Hepatic stellate cell (primary cell): Measurements from ENCODE around the gene CDK14.
"Not testable (repeated sequence)": the region's sequence is repeated elsewhere in the genome, so short reads cannot be mapped to it uniquely, and the experiment has no call there.

Experiments
- DNase-seq: peaks from one replicate; pipeline ENCODE4 v3.0.0; 2011; ENCODE audit warnings: low spot score

CDK14 gene

DNA sequence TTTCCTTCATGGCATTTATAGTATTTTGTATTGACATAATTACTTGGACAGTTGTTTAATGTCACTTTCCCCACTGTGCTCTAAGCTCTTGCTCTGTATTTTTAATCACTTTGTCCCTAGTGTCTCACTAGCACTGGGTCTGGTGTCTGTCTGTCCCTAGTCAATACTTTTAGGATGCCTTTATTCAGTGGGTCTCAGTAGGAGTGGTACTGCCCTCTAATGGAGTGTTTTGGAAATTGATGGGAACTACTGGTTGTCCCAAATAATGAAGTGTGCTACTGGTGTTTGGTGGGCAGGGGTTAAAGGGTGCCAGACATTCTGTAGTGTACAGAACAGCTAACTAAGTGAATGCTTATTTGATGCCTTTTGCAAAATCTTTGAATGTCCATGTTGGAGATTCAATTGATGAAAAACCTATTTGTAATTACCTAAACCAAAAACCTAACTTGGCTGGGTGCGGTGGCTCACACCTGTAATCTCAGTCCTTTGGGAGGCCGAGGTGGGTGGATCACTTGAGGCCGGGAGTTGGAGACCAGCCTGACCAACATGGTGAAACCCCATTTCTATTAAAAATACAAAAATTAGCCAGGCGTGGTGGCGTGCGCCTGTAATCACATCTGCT is 33.3 kb downstream of the CDK14 start:
- DNase-seq = peak; percentile 49

DNA sequence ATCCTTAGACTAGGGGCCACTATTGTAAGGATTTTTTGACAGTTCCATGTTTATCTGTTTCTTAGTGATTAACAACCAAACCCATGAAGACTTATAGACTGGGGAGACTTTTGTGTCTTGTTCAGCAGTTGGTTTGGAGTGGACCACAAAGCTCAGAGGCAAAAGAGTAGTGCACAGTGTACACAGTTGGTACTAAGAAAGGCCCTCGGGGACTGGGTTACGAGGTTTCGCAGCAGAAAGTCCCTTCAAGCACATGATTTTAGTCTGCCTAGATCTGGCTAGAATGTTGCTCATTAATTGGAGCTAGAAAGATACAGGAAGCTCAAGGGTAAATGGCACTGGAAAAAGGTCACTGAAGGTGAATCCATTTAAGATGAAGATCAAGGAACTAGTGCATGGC is 35.4 kb downstream of the CDK14 start:
- DNase-seq = no peak

DNA sequence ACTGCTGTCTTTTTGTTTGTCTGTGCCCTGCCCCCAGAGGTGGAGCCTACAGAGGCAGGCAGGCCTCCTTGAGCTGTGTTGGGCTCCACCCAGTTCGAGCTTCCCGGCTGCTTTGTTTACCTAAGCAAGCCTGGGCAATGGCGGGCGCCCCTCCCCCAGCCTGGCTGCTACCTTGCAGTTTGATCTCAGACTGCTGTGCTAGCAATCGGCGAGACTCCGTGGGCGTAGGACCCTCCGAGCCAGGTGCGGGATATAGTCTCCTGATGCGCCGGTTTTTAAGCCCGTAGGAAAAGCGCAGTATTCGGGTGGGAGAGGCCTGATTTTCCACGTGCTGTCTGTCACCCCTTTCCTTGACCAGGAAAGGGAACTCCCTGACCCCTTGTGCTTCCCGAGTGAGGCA is 43.6 kb downstream of the CDK14 start:
- not testable (repeated sequence) for DNase-seq

DNA sequence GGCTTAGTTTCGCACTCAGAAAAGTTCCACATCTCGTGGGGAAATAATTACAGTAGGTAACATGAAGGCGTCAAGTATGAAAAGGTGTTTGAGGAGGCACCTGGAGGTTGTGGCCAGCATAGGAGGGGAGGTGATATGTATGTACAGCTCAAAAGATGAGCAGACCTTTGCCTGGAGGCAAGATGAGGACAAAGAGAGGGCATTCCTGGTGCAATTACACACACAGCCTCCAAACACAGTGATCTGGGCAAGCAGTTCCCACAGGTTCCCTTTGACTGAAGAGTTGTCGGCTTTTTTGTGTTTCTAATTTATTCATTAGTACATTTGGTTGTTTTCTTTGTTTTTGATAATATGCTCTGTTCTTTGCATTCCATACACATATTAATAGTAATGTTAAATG is 46.9 kb downstream of the CDK14 start:
- DNase-seq = no peak

DNA sequence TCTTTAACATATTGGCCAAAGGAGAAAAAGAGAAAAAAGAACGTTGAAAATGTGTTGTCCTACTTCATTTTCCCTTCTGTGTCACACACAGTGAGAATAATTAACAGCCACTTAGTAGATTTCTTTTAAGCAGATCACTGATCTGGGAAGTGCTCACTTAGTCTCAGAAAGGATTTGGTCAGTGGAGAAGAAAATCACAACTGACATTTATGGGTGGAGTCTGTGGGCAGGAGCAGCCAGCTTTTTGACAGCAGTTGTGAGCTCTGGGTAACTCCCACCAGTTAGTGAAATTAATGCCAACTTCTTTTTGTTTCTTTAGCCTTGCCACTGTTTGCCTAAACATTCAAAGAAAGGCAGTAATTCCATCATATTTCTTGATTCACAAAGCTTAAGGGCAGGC is 49.7 kb downstream of the CDK14 start:
- no peak for DNase-seq

DNA sequence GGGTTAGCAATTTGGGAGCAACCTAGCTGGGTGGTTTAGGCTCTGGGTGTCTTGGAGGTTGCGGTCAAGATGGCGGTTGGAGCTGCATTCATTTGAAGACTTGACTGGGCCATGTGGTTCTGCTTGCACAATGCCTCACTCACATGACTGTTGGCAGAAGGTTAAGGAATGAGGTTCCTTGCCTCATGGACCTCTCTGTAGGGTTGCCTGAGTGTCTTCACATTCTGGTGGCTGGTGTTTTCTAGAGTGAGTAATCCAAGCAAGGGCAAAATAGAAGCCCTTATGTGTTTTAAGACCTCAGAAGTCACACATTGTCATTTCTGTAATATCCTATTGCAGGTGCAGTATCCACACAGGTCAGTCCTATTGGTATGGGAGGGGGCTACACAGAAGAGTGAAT is 52.0 kb downstream of the CDK14 start:
- DNase-seq = no peak

DNA sequence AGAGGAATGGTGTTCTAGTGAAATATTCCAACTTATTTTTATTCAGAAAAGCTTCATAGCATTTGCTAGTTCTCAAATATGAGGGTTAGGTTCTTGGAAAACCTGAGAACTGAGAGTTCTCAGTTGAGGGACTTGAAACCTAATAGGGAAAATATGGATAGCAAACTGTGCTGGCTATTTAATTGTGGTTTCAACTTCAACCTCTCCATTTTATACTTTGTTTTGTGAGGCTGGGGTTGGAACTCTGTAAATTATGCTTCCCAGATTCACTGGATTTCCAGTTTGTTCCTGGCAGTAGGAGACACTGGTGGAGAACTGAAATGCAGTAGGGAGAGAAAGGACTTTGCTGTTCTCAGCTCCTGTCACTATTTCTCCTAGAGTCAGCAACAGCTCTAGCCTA is 52.7 kb downstream of the CDK14 start:
- no peak for DNase-seq

DNA sequence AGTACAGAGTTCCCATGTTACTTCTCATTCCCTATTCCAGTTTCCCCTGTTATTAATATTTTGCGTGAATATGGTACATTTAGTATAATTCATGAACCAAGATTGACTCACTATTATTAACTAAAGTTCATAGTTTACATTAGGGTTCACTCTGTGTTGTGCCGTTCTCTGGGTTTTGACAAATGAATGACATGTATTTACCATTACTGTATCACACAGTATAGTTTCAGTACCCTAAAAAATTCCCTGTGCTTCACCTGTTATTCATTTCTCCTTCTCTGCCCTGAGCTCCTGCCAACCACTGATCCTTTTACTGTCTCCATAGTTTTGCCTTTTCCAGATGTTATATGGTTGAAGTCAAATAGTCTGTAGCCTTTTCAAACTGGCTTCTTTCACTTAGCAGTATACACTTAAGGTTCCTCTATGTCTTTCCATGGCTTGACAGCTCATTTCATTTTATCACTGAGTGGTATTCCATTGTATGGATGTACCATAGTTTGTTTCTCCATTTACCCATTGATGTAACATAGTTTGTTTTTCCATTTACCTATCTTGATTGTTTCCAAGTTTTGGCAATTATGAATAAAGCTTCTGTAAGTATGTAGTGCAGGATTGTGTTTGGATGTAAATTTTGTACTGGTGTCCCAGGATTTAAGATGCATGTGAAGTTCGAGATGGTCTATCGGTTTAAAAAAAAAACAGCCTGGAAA is 58.8 kb downstream of the CDK14 start:
- DNase-seq = no peak

DNA sequence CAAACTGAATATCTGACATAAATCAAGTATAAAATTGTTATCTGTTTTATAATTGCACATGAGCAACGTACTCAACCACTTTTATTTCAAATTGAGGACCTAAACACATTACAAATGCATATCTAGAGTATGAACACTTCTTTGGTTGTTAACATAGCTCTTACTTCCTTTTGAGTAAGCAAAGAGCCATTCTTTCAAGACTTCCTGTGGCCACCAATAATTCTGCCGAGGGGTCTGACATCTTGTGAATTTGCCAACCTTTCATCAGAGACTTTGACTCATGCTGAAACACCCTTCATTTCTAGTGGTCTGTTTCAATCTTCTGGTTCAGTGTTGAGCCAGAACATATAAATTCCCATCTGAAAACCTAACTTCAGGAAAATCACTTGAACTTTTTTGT is 59.4 kb downstream of the CDK14 start:
- DNase-seq = peak; percentile 7

DNA sequence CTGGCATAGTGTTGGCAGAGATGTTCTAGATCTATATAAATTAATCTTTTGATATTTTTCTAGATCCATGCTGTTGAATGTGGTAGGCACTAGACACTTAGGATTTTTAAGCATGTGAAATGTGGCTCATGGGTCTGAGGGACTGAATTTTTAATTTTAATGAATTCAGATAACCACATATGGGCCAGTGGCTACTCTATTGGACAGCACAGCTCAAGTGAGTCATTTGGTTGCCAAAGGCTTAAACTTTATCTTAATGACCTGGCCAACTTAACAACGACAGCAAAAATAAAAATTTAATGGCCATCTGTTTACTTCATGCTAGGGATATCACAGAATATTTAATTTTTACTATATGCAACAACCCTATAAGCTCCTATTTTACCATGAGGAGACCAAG is 61.4 kb downstream of the CDK14 start:
- no peak for DNase-seq

DNA sequence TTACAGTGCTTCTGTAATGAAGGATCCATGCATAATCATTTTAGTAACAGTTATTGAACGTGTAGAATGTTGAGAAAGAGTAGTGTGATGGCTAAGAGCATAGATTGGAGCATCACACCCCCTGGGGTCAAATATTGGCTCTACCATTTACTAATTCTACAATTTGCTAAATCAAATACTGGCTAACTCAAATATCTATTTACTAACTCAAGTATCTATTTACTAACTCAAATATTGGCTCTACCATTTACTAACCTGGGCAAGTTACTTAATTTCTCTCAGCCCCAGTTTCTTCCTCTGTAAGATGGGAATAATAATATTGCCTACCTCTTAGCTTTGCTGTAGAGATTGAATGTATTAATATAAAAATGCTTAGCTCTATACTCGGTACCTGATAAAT is 64.0 kb downstream of the CDK14 start:
- DNase-seq = no peak

DNA sequence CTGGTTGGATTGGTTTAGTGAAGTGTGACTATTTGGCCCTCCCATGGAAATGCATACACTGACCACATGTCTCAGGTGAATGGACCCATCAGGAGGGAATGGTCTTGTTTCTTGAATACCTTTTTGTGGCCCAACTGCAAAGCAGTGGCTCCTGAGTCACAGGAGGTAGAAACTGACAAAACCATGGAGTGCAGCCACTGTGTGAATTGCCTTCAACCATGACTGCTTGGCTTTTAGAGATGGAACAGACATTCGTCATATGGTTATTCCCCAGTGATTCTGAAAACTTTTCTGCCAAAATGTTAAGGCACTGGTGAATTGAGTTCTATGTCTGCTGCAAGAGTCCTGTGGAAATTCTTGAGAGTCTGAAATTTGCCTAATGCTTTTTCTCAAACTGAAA is 64.7 kb downstream of the CDK14 start:
- DNase-seq = no peak

DNA sequence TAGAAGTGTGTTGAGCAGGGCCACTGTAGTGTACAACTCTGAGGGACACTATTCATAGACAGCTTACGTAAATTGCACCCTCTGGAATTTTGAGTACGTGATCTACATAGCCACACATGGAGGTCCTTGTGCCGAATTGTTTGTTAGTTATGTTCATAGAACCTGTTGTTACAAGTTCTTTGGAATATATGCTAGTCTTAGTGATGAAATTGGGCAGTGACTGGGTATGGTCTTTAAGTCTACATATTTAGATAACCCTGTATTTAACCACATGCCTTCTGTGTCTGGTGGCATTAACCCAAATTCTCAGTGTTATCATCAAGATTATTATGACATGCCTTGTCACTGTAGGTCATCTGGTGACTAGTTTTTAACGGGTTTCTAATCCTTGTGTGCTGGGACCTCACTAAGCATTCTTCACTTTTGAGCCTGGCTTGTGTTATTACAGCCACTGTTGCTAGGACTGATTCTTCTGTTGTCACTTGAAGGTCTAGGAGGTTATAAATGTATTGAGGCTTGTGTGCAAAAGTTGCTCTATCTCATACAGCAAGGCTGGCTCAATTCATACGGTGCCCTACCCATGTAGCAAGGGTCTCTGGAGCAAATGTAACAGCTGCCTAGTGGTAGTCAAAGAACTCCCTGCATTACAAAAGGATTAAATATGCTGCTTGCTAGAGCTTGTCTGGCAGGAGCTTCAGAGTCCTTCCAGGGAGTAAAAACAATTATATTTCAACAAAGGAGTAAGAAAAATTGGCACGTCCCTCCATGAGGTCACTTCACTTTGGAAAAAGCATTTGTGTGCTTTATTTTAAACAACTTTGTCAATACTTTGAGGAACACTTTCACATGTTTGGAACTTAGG is 65.4 kb downstream of the CDK14 start:
- DNase-seq = peak; percentile 8

DNA sequence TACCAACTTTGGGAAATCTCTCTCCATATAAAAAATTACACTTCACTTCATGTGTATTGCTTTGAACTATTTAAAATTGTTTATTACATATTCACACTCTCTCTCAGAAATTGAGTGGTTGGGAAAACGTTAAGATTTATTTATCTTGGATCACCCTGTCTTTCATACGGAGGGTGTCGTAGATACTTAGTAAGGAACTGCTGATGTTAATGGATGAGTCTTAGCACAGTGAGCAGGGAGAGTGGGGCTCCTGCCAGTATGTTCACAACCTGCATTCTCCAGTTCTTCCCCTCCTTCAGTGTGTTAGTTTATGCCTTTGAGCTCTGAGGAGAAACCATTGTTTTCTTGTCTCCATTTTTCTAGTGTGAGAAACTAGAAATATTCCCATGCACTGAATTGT is 67.1 kb downstream of the CDK14 start:
- no peak for DNase-seq

DNA sequence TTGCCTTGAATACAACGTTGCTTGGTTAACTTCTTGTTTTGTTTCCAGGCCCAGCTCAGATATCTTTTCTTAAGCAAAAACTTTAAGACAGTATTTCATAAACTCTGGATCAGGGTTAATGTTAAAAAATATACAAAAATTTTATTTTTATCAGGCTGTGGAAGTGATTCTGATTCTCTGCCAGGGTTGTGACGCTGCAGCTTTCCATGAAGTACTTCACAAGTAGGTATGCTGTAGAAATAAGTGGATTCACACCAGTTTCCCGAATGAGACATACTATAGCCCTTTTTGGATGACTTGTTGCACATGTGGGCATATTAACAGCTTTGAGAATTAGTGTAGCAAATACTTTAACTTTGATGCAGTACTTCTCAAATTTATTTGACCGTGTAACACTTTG is 70.1 kb downstream of the CDK14 start:
- no peak for DNase-seq

DNA sequence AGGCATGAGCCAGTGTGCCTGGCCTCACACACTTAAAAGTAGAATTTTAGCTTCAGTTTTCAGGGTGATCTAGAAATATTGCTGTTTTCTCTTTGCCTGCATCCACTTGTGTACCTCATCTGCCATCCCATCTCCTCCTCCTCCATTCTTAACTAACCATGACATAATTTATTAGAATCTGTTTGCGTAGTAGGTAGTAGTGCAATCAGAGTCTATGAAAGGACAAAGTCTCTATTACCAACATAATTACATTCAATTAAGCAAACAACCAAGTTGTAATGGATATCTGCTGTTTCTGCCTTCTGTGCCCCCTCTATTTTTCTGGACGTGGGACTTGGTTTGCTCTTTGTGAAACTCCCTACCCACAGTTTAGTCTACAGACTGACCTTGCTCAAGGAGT is 72.9 kb downstream of the CDK14 start:
- no peak for DNase-seq

DNA sequence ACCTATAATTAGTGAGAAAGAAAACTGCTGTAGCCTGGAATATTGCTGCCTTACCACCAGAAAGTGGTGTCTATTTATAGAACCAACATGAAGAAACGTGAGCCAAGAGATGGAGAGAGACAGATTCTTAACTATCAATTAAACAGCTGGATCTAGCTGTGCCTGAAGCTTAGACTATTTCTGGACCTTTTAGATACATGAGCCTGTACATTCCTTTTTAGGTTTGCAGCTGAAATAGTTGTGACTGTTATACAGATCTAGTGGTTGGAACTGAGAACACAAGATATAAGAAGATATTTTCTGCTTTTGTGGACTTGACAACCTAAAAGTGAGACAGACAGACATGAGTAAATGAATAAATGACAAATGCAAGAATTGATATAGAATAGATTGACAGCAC is 73.4 kb downstream of the CDK14 start:
- no peak for DNase-seq

DNA sequence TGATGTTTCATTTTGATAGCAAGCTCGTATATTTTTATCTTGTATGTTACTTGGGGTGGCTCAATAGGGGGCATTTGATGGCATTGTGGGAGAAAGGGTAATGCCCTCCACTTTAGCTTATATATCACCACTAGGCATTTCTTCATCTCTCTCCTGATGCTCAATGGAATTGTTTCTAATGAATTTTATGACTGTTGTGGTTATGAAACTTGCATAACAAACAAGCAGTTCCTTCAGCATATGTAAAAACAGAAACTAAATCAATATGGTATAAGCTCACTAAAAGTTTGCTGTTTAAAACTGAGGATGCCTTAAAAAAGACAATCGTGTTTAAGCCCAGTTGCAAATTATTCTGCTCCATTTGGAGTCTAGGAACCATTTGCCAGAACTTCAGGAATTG is 75.5 kb downstream of the CDK14 start:
- DNase-seq = no peak

DNA sequence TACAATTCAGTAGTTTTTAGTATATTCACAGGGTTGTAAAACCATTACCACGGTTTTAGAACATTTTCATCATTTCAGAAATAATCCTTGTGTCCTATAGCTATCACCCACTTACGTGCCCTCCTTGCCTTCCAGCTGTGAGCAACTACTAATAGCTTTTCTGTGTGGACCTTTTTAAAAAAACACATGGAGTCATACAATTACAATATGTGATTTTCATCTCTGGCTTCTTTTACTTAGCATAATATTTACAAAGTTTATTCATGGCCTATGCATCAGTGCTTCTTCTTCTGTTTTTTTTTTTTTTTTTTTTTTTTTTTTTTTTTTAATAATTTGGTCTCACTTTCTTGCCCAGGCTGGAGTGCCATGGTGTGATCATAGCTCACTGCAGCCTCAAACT is 76.1 kb downstream of the CDK14 start:
- no peak for DNase-seq

DNA sequence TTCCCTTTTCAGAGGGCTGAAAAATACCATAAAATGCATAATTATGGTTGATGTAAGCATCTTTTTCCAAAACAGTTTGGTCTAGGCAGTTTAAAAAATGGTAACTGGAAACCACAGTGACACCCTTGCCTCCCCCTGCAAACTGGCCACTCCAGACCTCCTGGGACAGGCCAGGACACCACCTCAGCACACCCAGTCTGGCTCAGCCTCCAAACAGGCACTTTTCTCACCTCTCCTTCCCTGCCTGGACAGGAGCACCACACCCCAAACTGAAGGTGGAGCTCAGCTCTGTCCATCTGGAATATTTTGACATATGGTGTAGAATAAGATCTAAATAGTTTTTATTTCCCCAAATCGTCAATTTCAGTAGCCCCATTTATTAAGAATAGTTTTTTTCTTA is 78.5 kb downstream of the CDK14 start:
- DNase-seq = no peak

DNA sequence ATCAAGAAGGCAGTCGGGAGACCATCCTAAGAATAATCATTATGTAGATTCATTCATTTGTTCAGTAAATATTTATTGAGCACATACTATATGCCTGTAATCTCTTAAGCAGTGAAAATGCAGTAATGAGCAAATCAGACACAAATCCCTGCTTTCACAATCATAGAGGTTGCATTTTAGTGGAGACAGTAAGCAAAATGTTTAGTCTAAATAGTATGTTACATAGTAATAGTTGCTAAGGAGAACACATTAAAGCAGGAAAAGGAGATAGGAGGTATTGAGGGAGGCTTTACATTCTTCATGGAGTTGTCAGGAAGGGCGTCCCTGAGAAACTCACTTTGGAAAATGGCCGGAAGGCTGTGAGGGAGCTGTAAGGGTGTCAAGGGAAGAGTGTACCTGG is 79.9 kb downstream of the CDK14 start:
- DNase-seq = no peak

DNA sequence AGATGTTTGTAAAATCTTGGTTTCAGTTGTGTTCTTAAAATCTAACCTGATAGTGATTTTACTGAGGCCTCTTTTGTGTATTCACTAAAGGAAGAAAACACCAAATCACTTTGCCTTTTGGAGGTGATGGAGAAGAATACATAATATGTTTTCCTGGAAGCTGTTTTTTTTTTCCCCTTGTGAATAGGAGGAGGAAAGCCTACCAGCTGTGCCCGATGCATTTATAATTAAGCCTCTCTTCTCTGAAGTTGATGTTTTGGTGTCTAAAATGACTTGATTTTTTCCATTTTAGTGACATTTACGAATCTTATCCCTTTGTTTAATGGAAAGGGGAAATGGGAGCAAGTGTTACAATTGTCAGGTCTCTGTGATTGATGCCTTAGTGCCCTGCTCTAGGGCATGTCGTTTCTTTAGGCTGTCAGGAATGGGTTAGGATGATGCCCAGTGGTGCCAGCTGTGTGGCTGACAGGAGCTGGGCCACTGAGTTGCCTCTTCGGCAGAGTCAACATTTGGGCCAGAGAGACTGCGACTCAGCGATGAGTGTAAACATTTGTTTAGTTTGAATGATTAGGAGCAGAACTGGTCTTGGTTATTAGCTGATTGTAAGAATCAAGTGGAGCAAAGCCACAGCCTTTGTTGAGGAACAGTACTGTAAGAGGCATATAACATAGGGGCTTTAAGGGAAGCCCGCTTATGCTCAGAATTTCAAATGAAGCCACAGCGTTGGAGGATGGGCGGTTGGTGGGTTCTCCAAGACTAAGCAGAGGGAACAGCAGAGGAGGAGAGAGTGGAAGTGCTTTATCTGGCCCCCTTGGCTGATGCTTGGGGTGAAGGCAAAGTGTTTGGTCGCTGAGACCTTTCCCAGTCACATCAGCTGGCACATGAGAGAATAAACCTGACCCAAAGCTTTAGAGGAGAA is 81.6 kb downstream of the CDK14 start:
- no peak for DNase-seq
